GM21447 (cell line): ENCODE results near the gene SET.

ENCODE experiments used
- ATAC-seq: cut with Tn5 transposase; IDR thresholded peaks from one replicate; pipeline ENCODE4 v1.9.1; 2021; ENCODE audit not compliant: unreplicated experiment

SET gene

DNA sequence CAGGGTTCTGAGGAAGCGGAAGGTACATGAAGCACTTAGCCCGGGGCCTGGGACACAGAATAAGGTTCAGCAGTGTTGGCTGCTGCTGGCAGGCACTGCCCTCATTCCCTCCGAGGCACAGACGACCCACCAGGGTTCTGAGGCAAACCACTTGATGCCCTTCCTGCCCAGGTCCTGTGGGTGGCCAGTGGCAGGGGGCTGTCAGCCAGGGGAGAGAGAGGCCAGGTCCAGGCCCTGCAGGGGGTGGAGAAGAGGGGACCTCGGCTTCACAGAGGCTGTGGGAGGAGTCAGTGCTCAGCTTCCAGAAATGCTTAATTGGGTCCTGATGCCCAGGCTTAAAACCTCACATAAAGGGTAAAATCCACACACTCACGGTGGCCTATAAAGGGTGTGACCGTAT is 39.3 kb downstream of the SET start:
- no peak for ATAC-seq

DNA sequence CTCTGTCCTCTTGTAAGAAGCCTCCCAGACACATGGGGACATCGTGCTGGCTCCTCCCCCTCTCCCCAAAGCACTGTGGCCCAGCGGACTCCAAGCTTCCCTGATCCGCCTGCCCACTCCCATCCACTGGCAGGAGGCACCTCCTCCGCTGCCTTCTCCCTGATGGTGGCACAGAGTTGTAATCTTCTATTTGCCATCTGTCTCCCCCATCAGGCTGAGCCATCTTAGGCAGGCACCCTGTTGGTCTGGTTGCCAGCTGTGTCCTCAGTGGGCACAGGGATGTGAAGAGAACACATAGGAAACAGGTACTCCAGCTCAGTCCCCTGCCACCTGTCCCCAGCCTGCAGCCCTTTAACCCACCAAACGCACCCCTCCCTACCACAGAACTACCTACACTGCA is 40.3 kb downstream of the SET start:
- no peak for ATAC-seq

DNA sequence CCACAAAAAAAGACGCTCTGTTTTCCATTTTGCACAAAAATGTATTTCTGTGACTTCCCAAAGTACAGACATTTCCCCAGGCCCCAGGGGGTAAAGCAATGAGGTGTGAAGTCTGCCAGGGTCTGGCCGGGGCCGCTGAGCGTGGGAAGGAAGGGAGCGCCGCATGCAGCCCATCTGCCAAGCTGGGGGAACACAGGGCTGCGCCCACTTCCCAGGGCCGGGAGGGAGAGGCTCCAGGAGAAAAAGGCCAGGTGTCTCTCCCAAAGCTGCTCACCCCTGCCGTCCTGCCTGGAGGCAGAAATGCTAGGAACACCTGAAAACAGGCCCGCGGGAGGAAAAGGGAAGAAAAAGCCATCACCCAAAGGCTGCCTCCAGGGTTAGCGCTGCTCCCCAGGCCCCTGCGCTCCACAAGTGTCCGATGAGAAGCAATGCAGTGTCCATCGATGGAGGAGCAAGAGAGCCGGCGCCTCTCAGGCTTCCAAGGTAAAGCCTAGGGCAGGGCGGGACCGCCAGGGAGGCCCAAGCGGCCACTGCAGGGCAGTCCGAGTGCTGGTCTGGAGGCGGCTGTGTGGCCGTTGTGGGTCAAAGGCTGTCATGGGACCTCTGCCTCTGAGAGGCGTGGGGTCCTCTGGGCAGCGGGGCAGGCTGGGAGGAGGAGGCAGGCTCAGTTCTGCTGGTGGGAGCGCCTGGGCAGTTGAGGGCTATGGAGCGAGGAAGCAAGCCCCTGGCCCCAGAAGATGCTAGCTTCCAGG is 40.9 kb downstream of the SET start:
- ATAC-seq = no peak

DNA sequence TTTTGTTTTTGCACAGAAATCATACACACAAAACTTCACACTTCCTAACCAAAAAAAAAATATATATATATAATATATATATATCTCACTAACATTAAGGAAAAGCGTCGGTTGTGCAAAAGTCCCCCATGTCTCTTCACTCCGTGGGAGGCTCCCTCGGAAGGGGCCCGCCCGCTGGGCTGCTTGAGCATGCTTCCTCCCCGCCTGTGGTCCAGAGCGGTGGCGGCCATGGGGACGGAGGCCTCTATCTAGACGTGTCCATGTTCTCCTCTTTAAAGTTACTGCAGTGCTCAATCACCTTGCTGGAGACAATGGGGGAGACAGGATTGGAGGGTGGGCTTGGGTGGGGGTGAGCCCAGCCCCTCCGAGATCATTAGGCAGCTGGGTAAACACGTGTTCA is 42.1 kb downstream of the SET start:
- ATAC-seq = no peak

DNA sequence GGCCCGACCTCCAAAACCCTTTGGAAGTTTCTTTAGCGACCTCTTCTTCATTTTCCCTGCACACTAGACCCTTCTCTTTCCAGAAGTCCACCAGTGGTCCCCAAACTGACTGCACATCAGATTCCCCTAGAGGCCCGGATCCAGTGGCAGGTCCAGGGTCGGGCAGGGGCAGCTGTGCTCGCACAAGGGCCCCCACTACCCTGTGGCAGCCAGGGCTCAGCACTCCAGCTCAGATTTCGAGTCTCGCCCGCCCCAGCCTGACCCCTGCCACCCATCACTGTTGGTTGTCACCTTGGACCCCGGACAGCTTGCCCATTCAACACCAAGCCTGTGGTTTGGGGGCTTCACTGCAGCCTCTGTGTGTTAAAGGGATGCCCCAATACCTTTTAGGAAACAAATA is 42.7 kb downstream of the SET start:
- ATAC-seq = no peak

DNA sequence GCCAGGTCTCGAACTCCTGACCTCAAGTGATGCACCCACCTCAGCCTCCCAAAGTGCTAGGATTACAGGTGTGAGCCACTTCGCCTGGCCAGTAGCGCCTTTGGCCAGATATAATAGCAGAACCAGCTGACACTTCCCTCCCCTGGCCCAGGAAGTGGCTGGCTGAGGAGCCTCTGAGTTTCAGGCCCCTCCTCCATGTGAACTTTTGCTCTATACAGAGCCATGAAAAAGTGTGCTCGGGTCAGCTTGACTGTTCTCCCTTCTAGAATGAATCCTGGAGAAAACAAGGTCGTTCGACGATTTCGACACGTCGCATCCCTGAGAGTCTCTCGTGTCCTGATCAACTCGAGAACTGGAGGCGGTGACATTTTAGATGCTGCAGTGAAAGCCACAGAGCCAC is 43.6 kb downstream of the SET start:
- no peak for ATAC-seq

DNA sequence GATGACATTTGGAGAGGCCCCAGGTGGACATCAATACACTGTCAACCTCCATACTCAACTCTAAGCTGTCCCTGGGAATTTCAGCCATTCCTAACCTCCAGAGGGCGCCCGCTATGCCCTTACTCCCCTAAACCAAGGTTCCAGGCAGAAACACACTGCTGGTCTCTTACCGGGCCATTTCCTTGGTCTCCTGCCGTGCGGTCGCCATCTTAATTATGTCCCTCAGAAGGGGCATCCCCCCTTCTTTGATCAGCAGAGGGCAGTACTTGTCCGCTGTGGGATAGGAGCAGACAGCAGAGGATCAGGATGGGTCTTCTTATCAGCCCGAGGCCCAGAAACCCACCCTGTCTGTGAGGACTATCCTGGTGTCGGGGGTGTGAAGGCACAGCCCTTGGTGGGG is 44.2 kb downstream of the SET start:
- ATAC-seq = no peak

DNA sequence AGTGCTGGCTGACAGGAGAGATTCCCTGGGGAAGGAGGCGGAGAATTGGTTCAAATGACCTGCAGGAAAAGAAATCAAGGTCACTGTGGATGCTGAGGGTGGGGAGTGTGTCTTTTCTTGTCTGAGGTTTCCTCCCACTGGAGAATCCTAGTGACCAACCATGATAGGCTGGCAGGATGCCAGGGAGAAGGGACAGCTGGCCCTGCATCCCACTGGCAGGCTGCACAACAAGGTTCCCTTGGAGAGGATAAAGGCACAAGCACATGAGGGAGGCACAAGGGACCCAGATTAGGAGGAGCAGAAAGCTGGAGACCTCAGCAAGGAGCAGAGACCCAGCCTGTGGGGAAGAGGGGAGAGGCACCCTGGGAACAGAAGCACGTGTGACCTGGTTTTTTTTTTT is 46.4 kb downstream of the SET start:
- ATAC-seq = no peak

DNA sequence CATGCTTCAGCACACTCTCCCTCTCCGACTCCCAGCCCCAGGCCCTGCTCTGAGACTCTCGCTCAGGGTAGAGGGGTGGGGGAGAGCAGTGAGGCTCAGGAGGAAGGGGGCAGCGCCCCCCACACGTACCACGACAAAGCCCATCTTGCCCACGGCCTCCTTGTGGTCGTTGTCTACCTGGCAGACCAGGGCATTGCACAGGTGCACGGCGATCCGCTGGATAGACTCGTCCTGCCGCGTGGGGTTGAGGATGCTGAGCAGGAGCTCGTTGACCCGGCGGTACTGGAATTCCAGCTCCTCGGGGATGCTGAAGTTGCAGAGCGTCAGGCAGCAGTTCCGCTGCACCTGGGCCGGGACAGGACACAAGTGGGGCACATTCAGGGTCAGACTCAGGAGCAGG is 53.4 kb downstream of the SET start:
- no peak for ATAC-seq

DNA sequence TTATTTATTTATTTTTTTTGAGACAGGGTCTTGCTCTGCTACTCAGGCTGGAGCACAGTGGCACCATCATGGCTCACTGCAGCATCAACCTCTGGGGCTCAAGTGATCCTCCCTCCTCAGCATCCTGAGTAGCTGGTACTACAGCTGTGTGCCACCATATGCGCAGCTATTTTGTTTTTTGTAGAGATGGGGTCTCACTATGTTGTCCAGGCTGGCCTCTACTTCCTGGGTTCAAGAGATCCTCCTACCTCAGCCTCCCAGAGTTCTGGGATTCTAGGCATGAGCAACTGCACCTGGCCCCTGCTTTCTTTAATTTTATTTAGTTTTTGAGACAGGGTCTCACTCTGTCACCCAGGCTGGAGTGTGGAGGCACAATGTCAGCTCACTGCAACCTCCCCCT is 54.4 kb downstream of the SET start:
- ATAC-seq = no peak
